Measurements from ENCODE around the gene PRG3.

DNA sequence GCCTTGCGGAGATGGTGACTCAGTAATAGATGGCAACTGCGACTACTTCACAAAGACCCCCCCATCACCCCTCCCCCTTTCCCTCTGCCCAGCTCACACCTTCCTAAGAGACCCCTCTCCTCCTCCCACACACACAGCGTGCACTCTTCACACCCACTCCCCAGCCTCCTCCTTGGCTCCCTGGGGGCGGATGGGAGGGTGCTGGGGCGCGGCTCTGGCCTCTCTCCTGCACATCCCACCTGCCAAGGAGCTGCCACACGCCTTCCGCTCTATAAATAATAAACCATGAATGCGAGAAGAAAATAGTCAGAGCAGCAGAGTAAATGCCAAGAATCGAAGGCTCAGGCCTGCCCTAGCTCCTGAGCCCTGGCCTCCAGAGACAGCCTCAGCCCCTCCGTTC, 38.2 kb downstream of the PRG3 start:
- TF ChIP-seq POLR2AphosphoS5 (IDR thresholded peaks at IDR 0.05; ENCODE audit: low read depth, low read length) = no peak
- TF ChIP-seq TAF1 (IDR thresholded peaks at IDR 0.05; ENCODE audit: borderline replicate concordance, insufficient read depth, low read length) = no peak
- TF ChIP-seq, protein P1, sequence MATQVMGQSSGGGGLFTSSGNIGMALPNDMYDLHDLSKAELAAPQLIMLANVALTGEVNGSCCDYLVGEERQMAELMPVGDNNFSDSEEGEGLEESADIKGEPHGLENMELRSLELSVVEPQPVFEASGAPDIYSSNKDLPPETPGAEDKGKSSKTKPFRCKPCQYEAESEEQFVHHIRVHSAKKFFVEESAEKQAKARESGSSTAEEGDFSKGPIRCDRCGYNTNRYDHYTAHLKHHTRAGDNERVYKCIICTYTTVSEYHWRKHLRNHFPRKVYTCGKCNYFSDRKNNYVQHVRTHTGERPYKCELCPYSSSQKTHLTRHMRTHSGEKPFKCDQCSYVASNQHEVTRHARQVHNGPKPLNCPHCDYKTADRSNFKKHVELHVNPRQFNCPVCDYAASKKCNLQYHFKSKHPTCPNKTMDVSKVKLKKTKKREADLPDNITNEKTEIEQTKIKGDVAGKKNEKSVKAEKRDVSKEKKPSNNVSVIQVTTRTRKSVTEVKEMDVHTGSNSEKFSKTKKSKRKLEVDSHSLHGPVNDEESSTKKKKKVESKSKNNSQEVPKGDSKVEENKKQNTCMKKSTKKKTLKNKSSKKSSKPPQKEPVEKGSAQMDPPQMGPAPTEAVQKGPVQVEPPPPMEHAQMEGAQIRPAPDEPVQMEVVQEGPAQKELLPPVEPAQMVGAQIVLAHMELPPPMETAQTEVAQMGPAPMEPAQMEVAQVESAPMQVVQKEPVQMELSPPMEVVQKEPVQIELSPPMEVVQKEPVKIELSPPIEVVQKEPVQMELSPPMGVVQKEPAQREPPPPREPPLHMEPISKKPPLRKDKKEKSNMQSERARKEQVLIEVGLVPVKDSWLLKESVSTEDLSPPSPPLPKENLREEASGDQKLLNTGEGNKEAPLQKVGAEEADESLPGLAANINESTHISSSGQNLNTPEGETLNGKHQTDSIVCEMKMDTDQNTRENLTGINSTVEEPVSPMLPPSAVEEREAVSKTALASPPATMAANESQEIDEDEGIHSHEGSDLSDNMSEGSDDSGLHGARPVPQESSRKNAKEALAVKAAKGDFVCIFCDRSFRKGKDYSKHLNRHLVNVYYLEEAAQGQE (IDR thresholded peaks at IDR 0.05; ENCODE audit: insufficient read depth in 1 of 2, low read depth in 2 of 2, low read length in 2 of 2) = no peak
- no peak for TF ChIP-seq SIN3A (IDR thresholded peaks at IDR 0.05; ENCODE audit: borderline replicate concordance, insufficient read depth, low read length)
- no peak for TF ChIP-seq FOXP2 (optimal IDR thresholded peaks at IDR 0.05; ENCODE audit: borderline replicate concordance, extremely low read depth, extremely low read length, insufficient read depth)
